ENCODE results near the gene TTC7B. TPM values are rescaled to one million over a fixed set of nuclear protein-coding genes. Genes with fewer than 3 reads are reported as not detected.
"Not testable (repeated sequence)": the region's sequence is repeated elsewhere in the genome, so short reads cannot be mapped to it uniquely, and the experiment has no call there.

The TTC7B gene
- total RNA-seq, 4 donors from 2014 or later: 0.18 to 53.6 (median 11.2) TPM

DNA sequence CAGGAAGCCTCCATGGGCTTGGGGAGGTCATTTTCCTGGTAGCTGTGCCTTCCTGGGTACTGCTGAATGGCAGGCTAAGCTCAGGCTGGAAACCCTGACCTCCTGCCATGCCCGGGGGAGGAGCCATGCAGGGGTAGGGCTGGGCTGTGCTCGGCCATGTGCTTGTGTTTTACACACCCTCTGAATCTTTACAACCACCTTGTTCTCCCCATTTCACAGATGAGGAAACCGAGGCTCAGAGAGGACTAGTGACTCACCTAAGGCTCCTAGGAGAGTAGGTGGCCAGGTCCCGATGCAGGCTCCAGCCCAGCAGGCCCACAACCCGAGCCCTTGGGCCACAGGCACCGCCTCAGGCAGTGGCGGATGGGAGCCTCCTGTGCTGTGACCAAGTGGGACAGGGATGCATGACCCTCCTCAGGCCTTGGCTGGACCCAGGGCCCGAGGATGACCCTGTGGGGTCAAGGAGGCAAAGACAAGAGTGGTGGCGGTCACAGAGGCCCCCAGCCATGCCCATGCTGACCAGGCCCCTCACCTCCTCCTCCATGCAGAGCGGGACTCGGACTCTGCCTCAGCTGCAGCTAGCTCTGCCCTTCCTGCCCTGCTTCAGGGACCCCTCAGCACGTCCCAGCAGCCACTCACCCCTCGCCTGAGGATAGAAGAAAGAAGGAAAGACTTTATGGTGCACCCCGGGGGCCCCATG, 283.3 kb downstream of the TTC7B start:
- TF ChIP-seq, protein P1, sequence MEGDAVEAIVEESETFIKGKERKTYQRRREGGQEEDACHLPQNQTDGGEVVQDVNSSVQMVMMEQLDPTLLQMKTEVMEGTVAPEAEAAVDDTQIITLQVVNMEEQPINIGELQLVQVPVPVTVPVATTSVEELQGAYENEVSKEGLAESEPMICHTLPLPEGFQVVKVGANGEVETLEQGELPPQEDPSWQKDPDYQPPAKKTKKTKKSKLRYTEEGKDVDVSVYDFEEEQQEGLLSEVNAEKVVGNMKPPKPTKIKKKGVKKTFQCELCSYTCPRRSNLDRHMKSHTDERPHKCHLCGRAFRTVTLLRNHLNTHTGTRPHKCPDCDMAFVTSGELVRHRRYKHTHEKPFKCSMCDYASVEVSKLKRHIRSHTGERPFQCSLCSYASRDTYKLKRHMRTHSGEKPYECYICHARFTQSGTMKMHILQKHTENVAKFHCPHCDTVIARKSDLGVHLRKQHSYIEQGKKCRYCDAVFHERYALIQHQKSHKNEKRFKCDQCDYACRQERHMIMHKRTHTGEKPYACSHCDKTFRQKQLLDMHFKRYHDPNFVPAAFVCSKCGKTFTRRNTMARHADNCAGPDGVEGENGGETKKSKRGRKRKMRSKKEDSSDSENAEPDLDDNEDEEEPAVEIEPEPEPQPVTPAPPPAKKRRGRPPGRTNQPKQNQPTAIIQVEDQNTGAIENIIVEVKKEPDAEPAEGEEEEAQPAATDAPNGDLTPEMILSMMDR (IDR thresholded peaks at IDR 0.05): no peak
- TF ChIP-seq POLR2A (IDR thresholded peaks at IDR 0.05): no peak
- Histone ChIP-seq H3K4me1 (peaks cover 0 to 4% (median 0%) of the 10 kb centered on the region in 4 donors), H3K4me3 (no peak overlapping the region), H3K36me3 (no peaks in the 10 kb centered on the region), H3K27ac (no peak overlapping the region), H3K9me3 (no peaks in the 10 kb centered on the region), H3K27me3 (no peaks in the 10 kb centered on the region)
- no peak for DNase-seq

DNA sequence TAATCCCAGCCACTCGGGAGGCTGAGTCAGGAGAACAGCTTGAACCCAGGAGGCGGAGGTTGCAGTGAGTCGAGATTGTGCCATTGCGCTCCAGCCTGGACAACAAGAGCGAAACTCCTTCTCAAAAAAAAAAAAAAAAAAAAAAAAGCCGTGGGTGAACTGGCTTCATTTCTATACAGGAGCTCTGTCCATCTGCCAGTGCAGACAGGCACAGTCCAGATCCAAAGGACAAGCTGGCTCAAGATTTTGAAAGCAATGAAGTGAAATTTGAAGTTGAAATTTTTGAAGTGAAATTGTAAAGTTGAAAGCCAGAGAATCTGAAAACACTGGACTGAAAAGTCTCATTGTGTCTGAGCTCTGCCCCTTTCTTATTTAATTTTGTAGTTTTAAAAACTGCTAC, 284.7 kb downstream of the TTC7B start:
- Histone ChIP-seq H3K4me3 (no peak overlapping the region), H3K4me1 (peaks cover 0 to 4% (median 0%) of the 10 kb centered on the region in 4 donors), H3K9me3 (no peaks in the 10 kb centered on the region), H3K27me3 (no peaks in the 10 kb centered on the region), H3K27ac (no peak overlapping the region), H3K36me3 (no peaks in the 10 kb centered on the region)
- DNase-seq: peak in 1 of 3 donors; percentile 3
- TF ChIP-seq, protein P1 (IDR thresholded peaks at IDR 0.05): no peak
- TF ChIP-seq POLR2A (IDR thresholded peaks at IDR 0.05): no peak

DNA sequence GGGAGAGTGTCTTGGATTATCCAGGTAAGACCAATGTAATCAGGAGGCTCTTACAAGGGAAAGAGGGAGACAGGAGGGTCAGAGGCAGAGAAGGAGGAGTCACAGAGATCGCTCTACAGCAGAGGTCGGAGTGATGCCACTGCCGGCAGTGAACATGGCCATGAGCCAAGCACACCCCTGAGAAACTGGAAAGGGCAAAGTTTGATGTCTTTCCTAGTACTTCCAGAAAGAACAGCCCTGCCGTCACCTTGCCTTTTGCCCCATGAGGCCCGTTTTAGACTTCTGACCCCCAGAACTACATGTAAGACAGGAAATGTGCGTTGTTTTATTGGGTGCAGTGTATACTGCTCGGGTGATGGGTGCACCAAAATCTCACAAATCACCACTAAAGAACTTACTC, 285.7 kb downstream of the TTC7B start:
- no peak overlapping the region for H3K4me3 ChIP-seq
- H3K9me3 ChIP-seq: no peaks in the 10 kb centered on the region
- peak in 2 of 3 donors; percentile 75 to 79 for DNase-seq
- no peaks in the 10 kb centered on the region for H3K27me3 ChIP-seq
- peak overlapping the region in 1 of 4 donors; percentile 12 for H3K27ac ChIP-seq
- TF ChIP-seq, protein P1 (IDR thresholded peaks at IDR 0.05): no peak
- no peak for TF ChIP-seq POLR2A (IDR thresholded peaks at IDR 0.05)
- peaks cover 0 to 4% (median 0%) of the 10 kb centered on the region in 4 donors for H3K4me1 ChIP-seq
- H3K36me3 ChIP-seq: no peaks in the 10 kb centered on the region

DNA sequence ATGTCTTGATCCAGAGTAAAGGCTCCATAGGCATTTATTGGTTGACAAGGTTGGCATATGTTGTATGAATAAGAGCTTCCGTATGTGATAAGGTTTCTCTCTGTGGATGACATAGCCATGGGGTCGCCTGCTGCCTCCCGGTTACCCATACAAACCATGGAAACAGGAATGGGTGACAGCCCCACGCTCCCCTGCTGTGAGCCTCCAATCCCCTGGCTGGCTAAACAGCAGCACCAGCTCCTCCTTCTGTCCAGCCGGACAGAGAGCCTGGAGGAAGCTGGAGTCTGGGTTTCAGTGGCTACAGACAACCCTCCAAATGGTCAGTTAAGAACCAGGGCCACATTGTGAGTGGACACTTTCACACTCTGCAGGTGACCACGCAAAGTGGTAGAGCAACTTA, 288.3 kb downstream of the TTC7B start:
- no peak for DNase-seq
- H3K36me3 ChIP-seq: no peaks in the 10 kb centered on the region

DNA sequence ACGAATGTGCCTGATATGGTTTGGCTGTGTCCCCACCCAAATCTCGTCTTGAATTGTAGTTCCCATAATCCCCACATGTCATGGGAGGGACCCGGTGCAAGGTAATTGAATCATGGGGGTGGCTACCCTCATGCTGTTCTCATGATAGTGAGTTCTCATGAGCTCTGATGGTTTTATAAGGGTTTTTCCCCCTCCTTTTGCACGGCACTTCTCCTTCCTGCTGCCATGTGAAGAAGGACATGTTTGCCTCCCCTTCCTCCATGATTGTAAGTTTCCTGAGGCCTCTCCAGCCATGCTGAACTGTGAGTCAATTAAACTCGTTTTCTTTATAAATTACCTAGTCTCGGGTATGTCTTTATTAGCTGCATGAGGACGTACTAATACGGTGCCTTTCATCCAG, 289.7 kb downstream of the TTC7B start:
- H3K4me3 ChIP-seq, H3K36me3 ChIP-seq, H3K27ac ChIP-seq, H3K27me3 ChIP-seq, H3K9me3 ChIP-seq, DNase-seq: not testable (repeated sequence)
- peaks cover 0 to 17% (median 0%) of the 10 kb centered on the region in 4 donors for H3K4me1 ChIP-seq

More for the DNA sequence above, 288.3 kb downstream of the TTC7B start:
- Histone ChIP-seq H3K4me1 (peaks cover 0 to 3% (median 0%) of the 10 kb centered on the region in 4 donors), H3K9me3 (no peaks in the 10 kb centered on the region), H3K27ac (no peak overlapping the region), H3K4me3 (no peak overlapping the region), H3K27me3 (no peaks in the 10 kb centered on the region)
- TF ChIP-seq POLR2A (IDR thresholded peaks at IDR 0.05): no peak
- TF ChIP-seq, protein P1 (IDR thresholded peaks at IDR 0.05): no peak

DNA sequence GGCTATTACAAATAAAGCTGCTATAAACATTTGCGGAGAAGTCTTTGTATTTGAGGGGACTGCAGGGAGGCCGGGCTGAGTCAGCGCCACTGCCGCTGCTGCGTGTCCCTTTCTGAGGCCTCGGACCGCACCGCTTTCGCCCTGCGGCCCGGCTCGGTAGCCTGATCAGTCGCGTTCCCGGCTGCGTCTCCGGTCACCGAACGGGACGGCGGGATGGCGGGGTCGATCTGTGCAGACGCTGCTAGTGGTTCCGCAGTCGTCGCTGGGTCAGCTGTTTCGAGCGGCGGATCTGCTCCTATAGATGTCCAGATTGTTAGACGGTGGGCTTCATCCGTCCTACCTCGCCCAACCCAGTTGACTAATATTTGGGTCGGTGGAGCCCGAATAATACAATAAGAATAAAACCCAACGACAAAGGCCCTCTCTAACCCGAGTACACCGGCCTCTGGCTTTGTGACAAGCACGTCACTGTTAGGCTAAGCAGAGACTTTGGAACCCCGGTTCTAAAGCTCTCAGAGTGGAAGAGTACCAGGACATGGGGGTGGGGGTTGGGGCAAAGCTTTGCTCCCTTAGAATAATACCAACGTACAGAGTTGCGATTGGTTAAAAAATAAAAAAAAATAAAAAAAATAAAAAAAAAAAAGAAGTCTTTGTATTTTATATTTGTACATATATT, 290.7 kb downstream of the TTC7B start:
- H3K27me3 ChIP-seq, H3K4me3 ChIP-seq, H3K9me3 ChIP-seq, H3K27ac ChIP-seq, H3K36me3 ChIP-seq: not testable (repeated sequence)
- H3K4me1 ChIP-seq: peaks cover 0 to 26% (median 0%) of the 10 kb centered on the region in 4 donors
- peak in 1 of 3 donors; percentile 7 for DNase-seq

All from Peyer's patch (tissue), 4 donors.